Testis (tissue), 2 donors: Measurements from ENCODE around the gene ADAMTS16.

Experiments used
- CTCF ChIP-seq, 3 experiments: fragments of 450-650 bp in 2 of 3; fragments of 200-600 bp in 1 of 3; sonication (generic) in 1 of 3; IDR thresholded peaks; one replicate each; pipeline ENCODE4 v1.5.1; 2016 to 2019; ENCODE audit warnings: antibody characterized with exemption in 3 of 3, mild to moderate bottlenecking in 2 of 3, moderate library complexity in 1 of 3
- POLR2A ChIP-seq: fragments of 450-650 bp; IDR thresholded peaks from one replicate; pipeline ENCODE4 v1.6.1; 2017; ENCODE audit warnings: antibody characterized with exemption, mild to moderate bottlenecking, moderate library complexity

GRCh38 chr5:5200133-5200532 is 60.0 kb downstream of the ADAMTS16 start:
- TF ChIP-seq POLR2A (no peak), CTCF (IDR thresholded peaks at IDR 0.05) (no peak)
